GM10847 (cell line): ENCODE results near the gene BMPR1B.

Experiments
- POLR2A ChIP-seq: IDR thresholded peaks from 2 replicates; pipeline ENCODE4 v1.6.1; 2011; ENCODE audit not compliant: insufficient read length; ENCODE audit errors: extremely low read depth

Gene BMPR1B

GRCh38 chr4:95000076-95000648 lies 242.4 kb downstream of the BMPR1B start:
- TF ChIP-seq POLR2A = no peak

GRCh38 chr4:95004912-95005311 lies 247.2 kb downstream of the BMPR1B start:
- no peak for TF ChIP-seq POLR2A

GRCh38 chr4:95007998-95008397 lies 250.2 kb downstream of the BMPR1B start:
- no peak for TF ChIP-seq POLR2A

DNA sequence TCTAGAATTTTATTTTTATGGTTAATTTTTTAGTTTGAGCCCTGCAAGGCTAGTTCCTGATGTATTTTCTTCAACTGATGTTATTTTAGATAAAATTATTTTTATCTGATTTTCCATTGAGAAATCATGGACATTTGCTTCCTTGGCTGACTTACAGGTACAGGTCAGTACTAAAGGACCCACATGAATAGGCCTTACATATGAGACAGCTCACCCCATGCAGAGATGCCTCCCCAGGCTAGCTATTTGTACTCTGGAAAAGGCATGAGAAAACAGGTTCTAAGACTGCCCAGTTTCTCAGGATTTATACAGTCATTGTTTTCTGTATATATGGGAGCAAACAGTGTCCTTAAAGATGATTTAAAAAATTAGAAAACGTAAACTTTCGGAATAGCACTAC lies 255.5 kb downstream of the BMPR1B start:
- no peak for TF ChIP-seq POLR2A

GRCh38 chr4:95014068-95014467 lies 256.3 kb downstream of the BMPR1B start:
- TF ChIP-seq POLR2A = no peak

- no peak for TF ChIP-seq POLR2A
These were observed 259.7 kb downstream of the BMPR1B start for GRCh38 chr4:95017305-95018064.

GRCh38 chr4:95018785-95019184 lies 261.0 kb downstream of the BMPR1B start:
- TF ChIP-seq POLR2A = no peak

DNA sequence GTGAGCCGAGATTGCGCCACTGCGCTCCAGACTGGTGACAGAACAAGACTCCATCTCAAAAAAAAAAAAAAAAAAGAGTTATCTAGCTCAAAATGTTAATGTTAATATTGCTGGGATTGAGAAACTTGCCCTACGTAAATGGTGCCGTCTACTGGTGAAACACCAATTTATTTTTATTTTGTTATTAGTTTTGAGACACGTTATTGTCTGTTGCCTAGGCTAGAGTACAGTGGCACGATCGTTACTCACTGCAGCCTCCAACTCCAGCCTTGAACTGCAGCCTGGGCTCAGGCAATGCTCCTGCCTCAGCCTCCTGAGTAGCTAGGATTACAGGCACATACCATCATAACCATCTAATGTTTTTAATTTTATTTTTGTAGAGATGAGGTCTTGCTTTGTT lies 262.8 kb downstream of the BMPR1B start:
- TF ChIP-seq POLR2A = no peak

- no peak for TF ChIP-seq POLR2A
These were observed 263.3 kb downstream of the BMPR1B start for GRCh38 chr4:95021099-95021498.

DNA sequence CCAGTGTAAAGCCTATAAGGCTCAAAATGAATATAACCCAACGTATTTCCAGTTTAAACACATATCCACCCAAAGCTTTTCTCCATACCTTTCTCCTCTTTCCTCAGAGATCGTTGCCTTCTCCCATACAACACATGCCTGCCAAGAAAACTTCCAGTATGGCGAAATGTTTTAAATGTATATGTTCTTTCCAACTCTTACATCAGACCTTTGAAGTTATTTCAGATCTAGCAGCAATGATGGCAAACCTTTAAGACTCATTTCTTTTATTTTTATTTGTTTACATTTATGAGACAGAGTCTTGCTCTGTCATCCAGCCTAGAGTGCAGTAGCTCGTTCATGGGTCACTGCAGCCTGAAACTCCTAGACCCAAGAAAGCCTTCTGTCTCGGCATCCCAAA lies 265.4 kb downstream of the BMPR1B start:
- TF ChIP-seq POLR2A = no peak

GRCh38 chr4:95027905-95028618 lies 270.3 kb downstream of the BMPR1B start:
- TF ChIP-seq POLR2A = no peak

DNA sequence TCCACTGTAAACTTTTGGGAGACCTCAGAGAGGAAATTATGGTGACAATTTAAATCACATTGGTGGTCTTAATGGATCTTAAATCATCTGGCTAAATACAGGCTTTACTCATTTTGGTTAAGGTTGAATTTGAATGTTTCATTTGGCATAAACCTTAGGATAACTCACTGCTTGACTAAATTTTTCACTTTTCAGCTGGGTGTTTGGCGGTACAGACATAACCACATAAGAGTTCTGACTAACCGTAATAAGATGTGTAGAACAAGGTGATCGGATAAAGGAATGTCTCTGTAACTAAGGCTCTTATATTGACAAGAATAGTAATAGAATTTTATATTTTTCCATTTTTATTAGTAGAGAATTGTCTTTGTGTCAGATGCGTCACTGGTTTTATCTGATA lies 281.0 kb downstream of the BMPR1B start:
- TF ChIP-seq POLR2A = no peak

DNA sequence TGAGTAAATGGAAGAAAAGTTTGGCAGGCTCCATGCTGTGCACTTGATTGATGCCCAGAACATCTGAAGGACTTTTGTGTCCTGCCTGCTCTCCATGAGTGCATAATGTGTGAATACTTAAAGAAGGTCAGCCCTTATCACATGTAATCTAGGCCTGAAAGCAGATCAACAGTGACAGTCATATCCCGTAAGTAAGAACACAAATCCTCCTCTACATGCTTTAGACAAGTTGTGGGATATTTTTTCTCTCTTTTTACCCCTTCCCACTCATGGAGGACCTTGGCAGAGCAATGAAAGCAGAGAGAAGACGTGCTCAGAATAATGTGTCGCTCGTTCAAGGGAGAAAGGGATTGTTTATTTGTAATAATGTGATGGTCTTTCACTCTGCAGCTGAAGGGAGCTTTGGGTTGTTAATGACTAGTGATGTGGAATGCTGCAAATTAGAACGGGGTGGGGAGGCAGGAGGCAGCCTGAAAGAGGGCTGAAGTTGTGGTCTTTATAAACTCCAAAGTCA lies 286.6 kb downstream of the BMPR1B start:
- no peak for TF ChIP-seq POLR2A

- no peak for TF ChIP-seq POLR2A
These were observed 287.7 kb downstream of the BMPR1B start for GRCh38 chr4:95045429-95045828.

DNA sequence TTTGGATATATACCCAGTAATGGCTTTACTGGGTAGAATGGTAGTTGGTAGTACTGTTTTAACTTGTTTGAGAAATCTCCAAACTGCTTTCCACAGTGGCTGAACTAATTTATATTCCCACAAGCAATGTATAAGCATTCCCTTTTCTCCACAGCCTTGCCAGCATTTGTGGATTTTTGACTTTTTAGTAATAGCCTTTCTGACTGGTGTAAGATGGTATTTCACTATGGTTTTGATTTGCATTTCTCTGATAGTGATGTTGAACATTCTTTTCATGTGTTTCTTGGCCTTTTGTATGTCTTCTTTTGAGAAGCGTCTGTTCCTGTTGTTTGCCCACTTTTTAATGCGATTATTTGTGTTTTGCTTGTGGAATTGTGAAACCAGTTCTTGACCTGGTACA lies 290.5 kb downstream of the BMPR1B start:
- no peak for TF ChIP-seq POLR2A

- no peak for TF ChIP-seq POLR2A
These were observed 291.9 kb downstream of the BMPR1B start for GRCh38 chr4:95049551-95050233.
